SJSA1 (cell line): ENCODE results near the gene RNF149. TPM values are rescaled to one million over a fixed set of nuclear protein-coding genes. Genes with fewer than 3 reads are reported as not detected.
A peak's percentile ranks its signal among the peaks of the same experiment; 100 is the strongest.

ENCODE experiments used
- DNase-seq, 2 experiments: peaks; one replicate each; pipeline ENCODE4 v3.0.0-alpha.2; 2015 to 2020; ENCODE audit warnings: low spot score in 2 of 2, low read depth in 1 of 2
- H3K27ac ChIP-seq: fragments of 250-450 bp; sonication (Bioruptor Pico); 2 replicates; pipeline ENCODE4 v1.5.1; 2020; ENCODE audit warnings: mild to moderate bottlenecking, moderate library complexity
- H3K27me3 ChIP-seq: fragments of 250-450 bp; sonication (Bioruptor Pico); replicated peaks from 2 replicates; pipeline ENCODE4 v1.5.1; 2020; ENCODE audit warnings: mild to moderate bottlenecking, moderate library complexity
- H3K36me3 ChIP-seq: fragments of 250-450 bp; sonication (Bioruptor Pico); 2 replicates; pipeline ENCODE4 v1.5.1; 2020; ENCODE audit warnings: mild to moderate bottlenecking
- H3K4me1 ChIP-seq: fragments of 250-450 bp; sonication (Bioruptor Pico); replicated peaks from 2 replicates; pipeline ENCODE4 v1.6.1; 2021; ENCODE audit warnings: mild to moderate bottlenecking
- H3K4me3 ChIP-seq: fragments of 250-450 bp; sonication (Bioruptor Pico); 2 replicates; pipeline ENCODE4 v1.5.1; 2020; ENCODE audit warnings: mild to moderate bottlenecking
- H3K9me3 ChIP-seq: fragments of 250-450 bp; sonication (Bioruptor Pico); replicated peaks from 2 replicates; pipeline ENCODE4 v1.5.1; 2020; ENCODE audit warnings: mild to moderate bottlenecking
- total RNA-seq: library from RNA; depleted of rRNA; stranded (reverse); fragments of >200 nt; shearing (Covaris generic); gene quantifications from 2 replicates; pipeline ENCODE4 v1.2.3, GENCODE V29; 2014

The RNF149 gene
- total RNA-seq, 1 experiment from 2014 or later, result 37.6 TPM

- Histone ChIP-seq H3K36me3 (peaks cover 62% of the 10 kb centered on the region), H3K27ac (no peak overlapping the region), H3K9me3 (no peaks in the 10 kb centered on the region), H3K27me3 (no peaks in the 10 kb centered on the region), H3K4me1 (no peaks in the 10 kb centered on the region), H3K4me3 (no peak overlapping the region)
- no peak for DNase-seq
Measured at GRCh38 chr2:101272045-101272784, 36.3 kb downstream of the RNF149 start.

- Histone ChIP-seq H3K36me3 (peaks cover 68% of the 10 kb centered on the region), H3K27me3 (no peaks in the 10 kb centered on the region), H3K4me3 (no peak overlapping the region), H3K27ac (no peak overlapping the region), H3K9me3 (no peaks in the 10 kb centered on the region), H3K4me1 (no peaks in the 10 kb centered on the region)
- no peak for DNase-seq
Measured at GRCh38 chr2:101270700-101271259, 37.7 kb downstream of the RNF149 start.

GRCh38 chr2:101267671-101268656, 40.5 kb downstream of the RNF149 start:
- no peak overlapping the region for H3K27ac ChIP-seq
- no peaks in the 10 kb centered on the region for H3K9me3 ChIP-seq
- no peaks in the 10 kb centered on the region for H3K4me1 ChIP-seq
- H3K27me3 ChIP-seq, result no peaks in the 10 kb centered on the region
- peaks cover 78% of the 10 kb centered on the region for H3K36me3 ChIP-seq
- DNase-seq, result no peak
- H3K4me3 ChIP-seq, result no peak overlapping the region

GRCh38 chr2:101265893-101266499, 42.5 kb downstream of the RNF149 start:
- no peaks in the 10 kb centered on the region for H3K27me3 ChIP-seq
- peaks cover 81% of the 10 kb centered on the region for H3K36me3 ChIP-seq
- no peak overlapping the region for H3K27ac ChIP-seq
- H3K9me3 ChIP-seq, result no peaks in the 10 kb centered on the region
- DNase-seq, result no peak
- no peaks in the 10 kb centered on the region for H3K4me1 ChIP-seq
- H3K4me3 ChIP-seq, result no peak overlapping the region

GRCh38 chr2:101264360-101264939, 44.1 kb downstream of the RNF149 start:
- Histone ChIP-seq H3K4me1 (no peaks in the 10 kb centered on the region), H3K27me3 (no peaks in the 10 kb centered on the region), H3K9me3 (no peaks in the 10 kb centered on the region), H3K36me3 (peaks cover 66% of the 10 kb centered on the region), H3K27ac (no peak overlapping the region), H3K4me3 (no peak overlapping the region)
- DNase-seq, result no peak

- no peak overlapping the region for H3K4me3 ChIP-seq
- H3K36me3 ChIP-seq, result peaks cover 65% of the 10 kb centered on the region
- no peak for DNase-seq
Measured at GRCh38 chr2:101263377-101263800, 45.1 kb downstream of the RNF149 start.

GRCh38 chr2:101262142-101262541, 46.4 kb downstream of the RNF149 start:
- no peaks in the 10 kb centered on the region for H3K4me1 ChIP-seq
- no peak overlapping the region for H3K4me3 ChIP-seq
- H3K27ac ChIP-seq, result no peak overlapping the region
- no peaks in the 10 kb centered on the region for H3K9me3 ChIP-seq
- peaks cover 62% of the 10 kb centered on the region for H3K36me3 ChIP-seq
- H3K27me3 ChIP-seq, result no peaks in the 10 kb centered on the region
- no peak for DNase-seq

More at GRCh38 chr2:101263377-101263800, 45.1 kb downstream of the RNF149 start:
- Histone ChIP-seq H3K9me3 (no peaks in the 10 kb centered on the region), H3K27ac (no peak overlapping the region), H3K27me3 (no peaks in the 10 kb centered on the region), H3K4me1 (no peaks in the 10 kb centered on the region)

GRCh38 chr2:101258804-101259203, 49.7 kb downstream of the RNF149 start:
- H3K4me1 ChIP-seq, result peaks cover 6% of the 10 kb centered on the region
- H3K36me3 ChIP-seq, result peaks cover 42% of the 10 kb centered on the region
- H3K27me3 ChIP-seq, result no peaks in the 10 kb centered on the region
- no peak for DNase-seq
- H3K4me3 ChIP-seq, result no peak overlapping the region
- no peak overlapping the region for H3K27ac ChIP-seq
- H3K9me3 ChIP-seq, result no peaks in the 10 kb centered on the region

- H3K27ac ChIP-seq, result no peak overlapping the region
- no peaks in the 10 kb centered on the region for H3K27me3 ChIP-seq
- no peak overlapping the region for H3K4me3 ChIP-seq
- H3K9me3 ChIP-seq, result no peaks in the 10 kb centered on the region
- H3K4me1 ChIP-seq, result peaks cover 13% of the 10 kb centered on the region
- DNase-seq, result no peak
- H3K36me3 ChIP-seq, result peaks cover 33% of the 10 kb centered on the region
Measured at GRCh38 chr2:101256316-101256715, 52.2 kb downstream of the RNF149 start.

- Histone ChIP-seq H3K36me3 (peaks cover 33% of the 10 kb centered on the region), H3K27ac (no peak overlapping the region), H3K27me3 (no peaks in the 10 kb centered on the region), H3K9me3 (no peaks in the 10 kb centered on the region), H3K4me1 (peaks cover 13% of the 10 kb centered on the region), H3K4me3 (no peak overlapping the region)
- no peak for DNase-seq
Measured at GRCh38 chr2:101255501-101255900, 53.0 kb downstream of the RNF149 start.

- H3K4me3 ChIP-seq, result peak overlapping the region; percentile 88
- H3K4me1 ChIP-seq, result peaks cover 13% of the 10 kb centered on the region
- no peaks in the 10 kb centered on the region for H3K9me3 ChIP-seq
- peaks cover 27% of the 10 kb centered on the region for H3K36me3 ChIP-seq
- H3K27me3 ChIP-seq, result no peaks in the 10 kb centered on the region
- peak in 1 of 2 experiments; percentile 15 for DNase-seq
- 0 out of 2 replicates have a peak overlapping the region, but pooled peaks have one; percentile 84 for H3K27ac ChIP-seq
Measured at GRCh38 chr2:101253703-101254450, 54.6 kb downstream of the RNF149 start.

- H3K27me3 ChIP-seq, result no peaks in the 10 kb centered on the region
- H3K9me3 ChIP-seq, result no peaks in the 10 kb centered on the region
- peaks cover 13% of the 10 kb centered on the region for H3K4me1 ChIP-seq
- peak overlapping the region; percentile 84 for H3K27ac ChIP-seq
- DNase-seq, result peak in 1 of 2 experiments; percentile 60
- peak overlapping the region; percentile 88 for H3K4me3 ChIP-seq
- peaks cover 23% of the 10 kb centered on the region for H3K36me3 ChIP-seq
Measured at GRCh38 chr2:101253013-101253702, 55.3 kb downstream of the RNF149 start.
